K562 treated with DMSO at 1 percent for 12 hours (cell line): ENCODE measurements around the gene GYG1. TPM values are rescaled to one million over a fixed set of nuclear protein-coding genes. Genes with fewer than 3 reads are reported as not detected.

ENCODE experiments used
- total RNA-seq: library from RNA; unstranded; fragments of 300-600 nt; gene quantifications from 2 replicates; pipeline ENCODE4 v1.2.3, GENCODE V29; 2022; ENCODE audit not compliant: insufficient read depth

The GYG1 gene
- 13.4 and 17.6 TPM in 2 replicates for total RNA-seq

GRCh38 chr3:148991219-148992026 is at the start of gene GYG1:
TSS of gene GYG1 (plus strand) at chr3:148991540. CDS start at chr3:148991641, 101 bp downstream.

Other genes starting within 250 kb of the GYG1 start
- gene CPB1, start 163.7 kb upstream of the GYG1 start, total RNA-seq: not detected in 2 replicates
- gene CPA3, start 126.2 kb upstream of the GYG1 start, total RNA-seq: not detected in 2 replicates
- 13.5 and 46.4 TPM in 2 replicates for gene HLTF, start 95.0 kb downstream of the GYG1 start, total RNA-seq
- 6.5 and 15.4 TPM in 2 replicates for gene HPS3, start 138.1 kb downstream of the GYG1 start, total RNA-seq
- not detected in 2 replicates for gene CP, start 230.3 kb downstream of the GYG1 start, total RNA-seq